ENCODE data around the gene NKAPL.

DNA sequence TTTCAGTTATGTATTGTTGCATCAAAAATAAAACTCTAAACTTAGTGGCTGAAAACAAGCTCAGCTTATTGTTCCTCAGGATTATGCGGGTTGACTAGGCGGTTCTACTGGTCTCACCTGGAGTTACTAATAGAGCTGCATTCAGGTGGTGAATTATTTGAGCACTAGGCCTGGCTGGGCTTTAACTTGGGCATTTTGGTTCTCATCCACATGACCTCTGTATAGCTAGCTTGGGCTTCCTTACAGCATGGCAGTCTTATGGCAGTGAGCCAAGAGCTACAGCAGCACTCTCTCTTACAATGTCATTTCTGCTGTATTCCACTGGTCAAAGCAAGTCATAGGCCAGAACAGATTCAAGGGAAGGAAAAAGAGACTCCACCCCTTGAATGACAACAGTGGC lies 23.8 kb downstream of the NKAPL start:
- TF ChIP-seq, protein P1, sequence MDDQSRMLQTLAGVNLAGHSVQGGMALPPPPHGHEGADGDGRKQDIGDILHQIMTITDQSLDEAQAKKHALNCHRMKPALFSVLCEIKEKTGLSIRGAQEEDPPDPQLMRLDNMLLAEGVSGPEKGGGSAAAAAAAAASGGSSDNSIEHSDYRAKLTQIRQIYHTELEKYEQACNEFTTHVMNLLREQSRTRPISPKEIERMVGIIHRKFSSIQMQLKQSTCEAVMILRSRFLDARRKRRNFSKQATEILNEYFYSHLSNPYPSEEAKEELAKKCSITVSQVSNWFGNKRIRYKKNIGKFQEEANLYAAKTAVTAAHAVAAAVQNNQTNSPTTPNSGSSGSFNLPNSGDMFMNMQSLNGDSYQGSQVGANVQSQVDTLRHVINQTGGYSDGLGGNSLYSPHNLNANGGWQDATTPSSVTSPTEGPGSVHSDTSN (IDR thresholded peaks at IDR 0.05), result no peak
- TF ChIP-seq, protein P2, sequence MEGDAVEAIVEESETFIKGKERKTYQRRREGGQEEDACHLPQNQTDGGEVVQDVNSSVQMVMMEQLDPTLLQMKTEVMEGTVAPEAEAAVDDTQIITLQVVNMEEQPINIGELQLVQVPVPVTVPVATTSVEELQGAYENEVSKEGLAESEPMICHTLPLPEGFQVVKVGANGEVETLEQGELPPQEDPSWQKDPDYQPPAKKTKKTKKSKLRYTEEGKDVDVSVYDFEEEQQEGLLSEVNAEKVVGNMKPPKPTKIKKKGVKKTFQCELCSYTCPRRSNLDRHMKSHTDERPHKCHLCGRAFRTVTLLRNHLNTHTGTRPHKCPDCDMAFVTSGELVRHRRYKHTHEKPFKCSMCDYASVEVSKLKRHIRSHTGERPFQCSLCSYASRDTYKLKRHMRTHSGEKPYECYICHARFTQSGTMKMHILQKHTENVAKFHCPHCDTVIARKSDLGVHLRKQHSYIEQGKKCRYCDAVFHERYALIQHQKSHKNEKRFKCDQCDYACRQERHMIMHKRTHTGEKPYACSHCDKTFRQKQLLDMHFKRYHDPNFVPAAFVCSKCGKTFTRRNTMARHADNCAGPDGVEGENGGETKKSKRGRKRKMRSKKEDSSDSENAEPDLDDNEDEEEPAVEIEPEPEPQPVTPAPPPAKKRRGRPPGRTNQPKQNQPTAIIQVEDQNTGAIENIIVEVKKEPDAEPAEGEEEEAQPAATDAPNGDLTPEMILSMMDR (IDR thresholded peaks at IDR 0.05), result no peak
- TF ChIP-seq BCL3 (IDR thresholded peaks at IDR 0.05), result no peak
- no peak for TF ChIP-seq MYC (IDR thresholded peaks at IDR 0.05; ENCODE audit: borderline replicate concordance, low read length)
- no peak for TF ChIP-seq CBX2 (IDR thresholded peaks at IDR 0.05; ENCODE audit: borderline replicate concordance, low read depth)
- TF ChIP-seq POLR2A (IDR thresholded peaks at IDR 0.05; ENCODE audit: low read length), result no peak
- no peak for TF ChIP-seq MAX (IDR thresholded peaks at IDR 0.05)
- TF ChIP-seq NR3C1 (IDR thresholded peaks at IDR 0.05), result no peak

Data from A549 (cell line).